ENCODE data around the gene FKTN. TPM values are rescaled to one million over a fixed set of nuclear protein-coding genes. Genes with fewer than 3 reads are reported as not detected.
"Not testable (repeated sequence)": the region's sequence is repeated elsewhere in the genome, so short reads cannot be mapped to it uniquely, and the experiment has no call there.

The FKTN gene
- total RNA-seq: 10 to 100 TPM; 11.0 to 11.1 TPM

DNA sequence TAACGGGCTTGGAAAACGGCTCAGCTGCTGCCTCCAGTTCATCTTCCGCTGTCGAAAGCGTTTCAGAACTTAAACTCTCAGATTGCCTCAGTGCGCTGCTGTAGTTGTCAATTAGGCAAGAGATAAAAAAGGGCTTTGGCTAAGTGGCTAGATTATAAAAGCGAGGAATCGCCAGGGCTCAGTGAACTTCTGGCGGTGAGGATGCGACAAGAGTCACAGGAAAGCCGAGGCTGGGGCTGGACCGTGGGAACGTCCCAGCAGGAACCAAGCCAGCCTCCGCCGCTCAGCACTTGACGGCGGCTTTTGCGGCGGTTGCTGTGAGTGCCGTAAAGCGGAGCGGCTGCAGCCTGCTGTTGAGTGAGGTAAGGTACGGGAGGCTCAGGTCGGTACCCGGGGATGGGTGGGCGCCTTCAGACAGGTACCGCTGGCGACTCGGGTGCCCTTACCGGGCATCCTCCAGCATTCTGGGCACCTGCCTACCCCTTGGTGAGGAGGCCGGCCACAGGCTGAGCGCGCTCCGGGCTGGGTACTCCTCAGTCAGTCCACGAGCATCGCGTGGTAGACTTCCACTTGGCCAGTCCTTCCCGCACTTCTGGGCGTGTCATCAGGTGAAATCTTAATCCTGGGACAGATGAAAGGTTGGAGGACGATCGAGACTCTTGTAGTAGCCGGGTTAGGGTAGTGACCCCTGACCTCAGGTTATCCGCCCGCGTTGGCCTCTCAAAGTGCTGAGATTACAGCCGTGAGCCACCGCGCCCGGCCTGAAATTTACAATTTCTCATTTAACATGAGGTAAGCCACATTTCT, at the start of gene FKTN:
FKTN (plus strand) TSS at position 328 of the 807 bp plus-strand sequence. CDS start 16,902 bp downstream, outside the sequence.
- Mint-ChIP-seq H3K27me3 (no peaks in the 10 kb centered on the region), H3K27ac (peak within 1 kb of the TSS; percentile 23), H3K4me1 (peaks cover 18% of the 10 kb centered on the region), H3K36me3 (ENCODE audit: low read depth) (peaks cover 17% of the 10 kb centered on the region), H3K9me3 (peaks cover 12% of the 10 kb centered on the region), H3K4me3 (peak within 1 kb of the TSS; percentile 88)
- ChIA-PET POLR2A (no interaction called here), CTCF (interaction anchor here (0.8 kb wide), 1 partner anchor 323 kb away, joined by 3 read pairs; no protein-coding TSS in a partner anchor)
- DNase-seq: peak; percentile 85

DNA sequence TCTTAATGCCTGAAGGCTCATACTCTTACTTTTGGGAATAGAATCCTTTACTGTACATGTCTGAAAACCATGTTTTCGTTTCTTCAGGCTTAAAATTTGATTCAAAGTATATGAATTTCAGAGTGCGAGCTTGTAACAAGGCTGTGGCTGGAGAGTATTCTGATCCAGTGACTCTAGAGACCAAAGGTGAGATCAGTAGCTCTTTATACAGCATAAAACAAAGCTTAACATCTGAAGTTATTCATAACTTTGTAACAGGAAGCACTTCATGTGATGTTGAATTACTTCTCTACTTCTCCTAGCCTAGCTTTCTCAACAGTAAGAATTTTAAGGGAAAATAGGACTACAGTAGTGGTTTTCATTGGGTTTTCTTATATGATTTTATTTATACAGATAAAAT, 49.4 kb upstream of the FKTN start:
- CTCF ChIA-PET: no interaction called here
- Mint-ChIP-seq H3K4me3 (no peak overlapping the region), H3K36me3 (ENCODE audit: low read depth) (peaks cover 2% of the 10 kb centered on the region), H3K4me1 (peaks cover 9% of the 10 kb centered on the region), H3K27me3 (no peaks in the 10 kb centered on the region), H3K27ac (no peak overlapping the region), H3K9me3 (no peaks in the 10 kb centered on the region)
- DNase-seq: no peak
- POLR2A ChIA-PET: no interaction called here

DNA sequence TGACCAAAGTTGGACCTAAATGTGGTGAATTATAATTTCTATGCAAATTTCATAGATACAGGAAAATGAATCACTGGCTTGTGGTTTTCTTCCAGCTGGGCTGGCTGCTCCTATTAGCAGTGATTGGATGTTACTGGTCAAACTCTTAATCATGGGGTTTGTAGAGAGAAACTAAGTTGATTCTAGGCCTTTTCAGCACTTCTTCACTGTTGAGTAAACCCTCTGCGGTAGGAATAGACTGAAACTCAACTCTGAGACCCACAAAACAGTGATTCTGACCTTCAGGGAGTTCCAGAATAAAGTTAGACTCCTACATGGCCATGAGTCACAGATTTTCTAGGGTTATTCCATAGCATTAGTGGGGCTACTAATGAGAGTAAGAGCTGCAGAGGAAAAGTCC, 47.9 kb upstream of the FKTN start:
- peaks cover 11% of the 10 kb centered on the region for H3K36me3 Mint-ChIP-seq (ENCODE audit: low read depth)
- ChIA-PET POLR2A (no interaction called here), CTCF (no interaction called here)
- peaks cover 5% of the 10 kb centered on the region for H3K4me1 Mint-ChIP-seq
- no peaks in the 10 kb centered on the region for H3K9me3 Mint-ChIP-seq
- no peak for DNase-seq
- no peak overlapping the region for H3K27ac Mint-ChIP-seq
- no peak overlapping the region for H3K4me3 Mint-ChIP-seq
- H3K27me3 Mint-ChIP-seq: no peaks in the 10 kb centered on the region

DNA sequence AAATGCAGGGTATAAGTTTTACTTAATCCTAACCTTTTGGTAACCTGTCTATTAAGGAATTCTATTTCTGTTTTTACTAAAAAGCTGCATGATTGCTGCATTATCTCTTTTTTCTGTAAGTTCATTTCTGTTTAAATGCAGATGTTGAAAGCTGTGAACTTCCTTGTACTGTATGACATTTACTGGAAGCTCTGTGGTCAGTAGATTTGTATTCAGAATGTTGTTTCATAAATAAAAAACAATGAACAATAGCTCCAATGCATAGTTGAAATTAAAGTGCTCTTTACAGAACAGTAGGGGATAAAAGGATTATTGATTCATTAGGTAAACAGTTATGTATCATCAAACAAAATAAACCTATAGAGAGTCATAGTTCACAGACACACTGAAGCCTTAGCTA, 46.5 kb upstream of the FKTN start:
- peaks cover 15% of the 10 kb centered on the region for H3K36me3 Mint-ChIP-seq (ENCODE audit: low read depth)
- no peak overlapping the region for H3K27ac Mint-ChIP-seq
- ChIA-PET CTCF (no interaction called here), POLR2A (interaction anchor here (0.6 kb wide), 2 partner anchors 13 to 128 kb away, joined by 3 read pairs; no protein-coding TSS in a partner anchor)
- no peaks in the 10 kb centered on the region for H3K9me3 Mint-ChIP-seq
- no peak for DNase-seq
- H3K4me3 Mint-ChIP-seq: no peak overlapping the region
- peaks cover 5% of the 10 kb centered on the region for H3K4me1 Mint-ChIP-seq
- H3K27me3 Mint-ChIP-seq: no peaks in the 10 kb centered on the region

DNA sequence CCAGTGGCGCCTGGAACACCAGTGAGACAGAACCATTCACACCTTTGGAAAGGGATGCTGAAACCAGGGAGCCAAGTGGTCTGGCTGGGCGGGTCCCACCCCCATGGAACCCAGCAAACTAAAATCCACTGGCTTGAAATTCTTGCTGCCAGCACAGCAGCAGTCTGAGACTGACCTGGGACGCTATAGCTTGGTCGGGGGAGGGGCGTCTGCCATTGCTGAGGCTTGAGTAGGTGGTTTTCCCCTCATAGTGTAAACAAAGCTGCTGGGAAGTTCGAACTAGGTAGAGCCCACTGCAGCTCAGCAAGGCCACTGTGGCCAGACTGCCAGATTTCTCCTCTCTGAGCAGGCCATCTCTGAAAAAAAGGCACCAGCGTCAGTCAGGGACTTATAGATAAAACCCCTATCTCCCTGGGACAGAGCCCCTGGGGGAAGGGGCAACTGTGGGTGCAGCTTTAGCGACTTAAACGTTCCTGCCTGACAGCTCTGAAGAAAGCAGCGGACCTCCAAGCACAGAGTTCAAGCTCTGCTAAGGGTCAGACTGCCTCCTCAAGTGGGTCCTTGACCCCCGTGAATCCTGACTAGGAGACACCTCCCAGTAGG, 42.0 kb upstream of the FKTN start:
- no peak for DNase-seq
- Mint-ChIP-seq H3K4me3 (no peak overlapping the region), H3K36me3 (ENCODE audit: low read depth) (peaks cover 15% of the 10 kb centered on the region), H3K9me3 (peaks cover 3% of the 10 kb centered on the region), H3K4me1 (no peaks in the 10 kb centered on the region), H3K27ac (no peak overlapping the region), H3K27me3 (no peaks in the 10 kb centered on the region)
- POLR2A ChIA-PET: no interaction called here
- CTCF ChIA-PET: no interaction called here

DNA sequence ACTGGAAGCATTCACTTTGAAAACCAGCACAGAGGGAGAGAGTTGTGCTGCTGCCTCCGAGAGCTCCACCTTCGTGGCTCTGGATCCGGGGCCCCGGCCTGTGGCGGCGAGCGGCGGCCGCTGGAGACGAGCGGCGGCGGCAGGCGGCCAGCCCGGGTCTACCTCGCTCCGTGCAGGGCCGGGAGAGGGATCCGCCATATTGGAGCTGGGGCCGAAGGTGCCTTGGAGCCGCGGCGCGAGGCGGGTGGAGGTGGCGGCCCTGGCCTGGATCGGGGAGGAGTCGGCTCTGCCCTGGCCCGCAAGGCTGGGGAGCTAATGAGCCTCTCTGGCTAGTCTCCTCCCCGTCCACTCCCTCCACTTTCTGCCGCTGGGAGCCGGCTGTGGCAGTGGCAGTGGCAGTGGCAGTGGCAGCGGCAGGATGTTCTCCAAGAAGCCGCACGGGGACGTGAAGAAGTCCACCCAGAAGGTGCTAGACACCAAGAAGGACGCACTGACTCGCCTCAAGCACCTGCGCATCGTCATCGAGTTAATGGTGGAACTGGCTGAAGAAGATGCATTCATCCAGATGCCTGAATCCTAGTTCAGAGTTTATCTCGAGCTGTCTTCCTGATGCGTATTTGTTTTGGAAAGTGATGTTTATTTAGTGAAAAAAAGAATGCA, 38.1 kb upstream of the FKTN start:
- POLR2A ChIA-PET; CTCF ChIA-PET; H3K27ac Mint-ChIP-seq; H3K4me3 Mint-ChIP-seq; H3K36me3 Mint-ChIP-seq (ENCODE audit: low read depth); H3K4me1 Mint-ChIP-seq; H3K27me3 Mint-ChIP-seq; H3K9me3 Mint-ChIP-seq: not testable (repeated sequence)
- DNase-seq: peak; percentile 25

DNA sequence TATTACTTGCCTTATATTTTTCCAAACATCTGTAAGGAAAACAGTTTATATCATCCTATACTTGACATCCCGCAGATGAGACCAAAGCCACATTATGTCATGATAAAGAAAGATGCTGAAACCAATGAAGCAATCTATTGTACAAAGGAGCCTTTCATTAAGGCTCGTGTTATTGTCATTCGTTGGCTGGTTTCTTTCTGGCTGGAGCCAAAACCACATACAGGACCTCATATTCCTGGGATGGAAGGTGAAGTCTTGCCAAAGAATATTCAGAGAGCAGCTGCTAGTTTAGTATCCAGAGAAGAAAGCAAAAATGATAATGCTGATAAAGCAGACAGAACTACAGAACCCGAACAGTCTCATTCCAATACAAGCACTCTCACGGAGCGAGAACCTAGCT, 36.9 kb upstream of the FKTN start:
- H3K9me3 Mint-ChIP-seq; H3K4me3 Mint-ChIP-seq; H3K36me3 Mint-ChIP-seq (ENCODE audit: low read depth): not testable (repeated sequence)

DNA sequence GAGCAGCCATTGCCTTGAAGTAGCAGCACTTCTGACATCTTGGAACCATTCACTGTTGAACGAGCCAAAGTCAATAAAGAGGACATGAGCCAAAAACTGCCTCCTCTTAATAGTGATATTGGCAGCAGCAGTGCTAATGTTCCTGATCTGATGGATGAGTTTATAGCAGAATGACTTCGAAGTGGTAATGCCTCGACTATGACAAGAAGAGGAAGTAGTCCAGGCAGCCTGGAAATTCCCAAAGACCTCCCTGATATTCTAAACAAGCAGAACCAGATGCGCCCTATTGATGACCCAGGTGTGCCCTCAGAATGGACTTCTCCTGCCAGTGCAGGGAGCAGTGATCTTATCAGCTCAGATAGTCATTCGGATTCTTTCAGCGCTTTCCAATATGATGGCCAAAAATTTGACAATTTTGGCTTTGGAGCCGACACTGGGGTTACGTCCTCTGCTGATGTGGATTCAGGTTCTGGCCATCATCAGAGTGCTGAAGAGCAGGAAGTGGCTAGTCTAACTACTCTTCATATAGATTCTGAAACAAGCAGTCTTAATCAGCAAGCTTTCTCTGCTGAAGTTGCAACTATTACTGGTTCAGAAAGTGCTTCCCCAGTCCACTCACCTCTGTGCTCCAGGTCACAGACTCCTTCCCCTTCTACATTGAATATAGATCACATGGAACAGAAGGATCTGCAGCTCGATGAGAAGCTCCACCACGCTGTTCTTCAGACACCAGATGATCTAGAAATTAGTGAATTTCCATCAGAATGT, 35.1 kb upstream of the FKTN start:
- DNase-seq; H3K27me3 Mint-ChIP-seq; H3K4me3 Mint-ChIP-seq; H3K27ac Mint-ChIP-seq; H3K36me3 Mint-ChIP-seq (ENCODE audit: low read depth); POLR2A ChIA-PET; H3K4me1 Mint-ChIP-seq; CTCF ChIA-PET; H3K9me3 Mint-ChIP-seq: not testable (repeated sequence)

More for the DNA sequence above, 36.9 kb upstream of the FKTN start:
- DNase-seq, CTCF ChIA-PET, H3K27me3 Mint-ChIP-seq, H3K4me1 Mint-ChIP-seq, H3K27ac Mint-ChIP-seq, POLR2A ChIA-PET: not testable (repeated sequence)

DNA sequence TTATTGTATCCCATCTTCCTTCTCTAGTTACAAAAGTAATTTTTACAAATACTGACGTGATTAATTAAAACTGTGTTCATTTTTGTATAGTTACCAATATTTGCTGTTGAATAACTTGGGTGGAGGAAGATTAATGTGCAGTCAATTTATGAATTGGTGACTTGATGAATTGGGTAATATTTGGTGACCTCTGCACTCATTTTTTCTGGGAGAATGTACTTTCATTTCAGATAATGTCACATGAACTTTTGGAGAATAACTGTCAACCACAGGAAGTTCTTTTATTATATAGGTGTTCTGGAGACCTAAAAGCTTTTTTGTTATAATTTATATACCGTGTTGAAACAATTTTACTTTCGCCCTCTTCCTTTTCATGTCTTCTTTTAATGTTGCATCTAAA, 26.4 kb upstream of the FKTN start:
- Mint-ChIP-seq H3K4me1 (peaks cover 11% of the 10 kb centered on the region), H3K36me3 (ENCODE audit: low read depth) (peaks cover 7% of the 10 kb centered on the region), H3K27ac (no peak overlapping the region), H3K27me3 (no peaks in the 10 kb centered on the region), H3K4me3 (no peak overlapping the region), H3K9me3 (peaks cover 6% of the 10 kb centered on the region)
- POLR2A ChIA-PET: no interaction called here
- no peak for DNase-seq
- CTCF ChIA-PET: no interaction called here

DNA sequence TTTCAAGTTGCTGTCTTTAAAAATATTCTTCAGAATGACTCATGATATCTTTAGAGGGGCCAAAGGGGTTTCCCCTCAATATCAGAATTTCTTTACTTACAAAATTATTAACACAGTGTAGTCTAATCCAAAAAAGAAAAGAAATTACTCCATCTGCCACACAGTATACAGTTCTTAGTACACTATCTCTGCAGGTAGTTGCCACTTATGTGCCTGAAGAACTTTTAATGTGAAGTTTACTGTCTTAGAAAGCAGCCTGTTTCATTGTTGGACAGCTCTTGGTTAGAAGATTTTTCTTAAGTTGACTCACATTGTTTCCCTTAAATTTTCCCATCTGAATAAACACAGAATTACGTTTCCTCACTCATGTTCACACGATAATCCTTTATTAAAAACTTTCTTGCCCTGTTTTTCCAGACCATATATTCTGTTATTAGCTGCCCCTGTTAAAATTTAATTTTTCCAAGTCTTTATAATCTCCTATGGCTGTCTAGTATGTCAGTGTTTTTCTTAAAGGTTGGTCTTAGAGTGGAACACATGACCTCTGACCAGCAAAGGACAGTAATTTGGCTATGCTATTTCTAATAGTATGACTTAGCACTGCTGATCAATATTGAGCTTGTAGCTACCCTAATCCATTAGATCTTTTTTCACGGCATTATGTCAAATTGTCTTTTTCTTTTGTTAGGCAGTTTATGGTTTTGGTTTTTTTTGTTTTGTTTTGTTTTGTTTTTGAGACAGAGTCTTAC, 21.8 kb upstream of the FKTN start:
- Mint-ChIP-seq H3K27me3 (no peaks in the 10 kb centered on the region), H3K9me3 (no peaks in the 10 kb centered on the region), H3K27ac (no peak overlapping the region), H3K36me3 (ENCODE audit: low read depth) (peaks cover 4% of the 10 kb centered on the region), H3K4me1 (peaks cover 11% of the 10 kb centered on the region), H3K4me3 (no peak overlapping the region)
- DNase-seq: no peak
- CTCF ChIA-PET: no interaction called here
- POLR2A ChIA-PET: no interaction called here

DNA sequence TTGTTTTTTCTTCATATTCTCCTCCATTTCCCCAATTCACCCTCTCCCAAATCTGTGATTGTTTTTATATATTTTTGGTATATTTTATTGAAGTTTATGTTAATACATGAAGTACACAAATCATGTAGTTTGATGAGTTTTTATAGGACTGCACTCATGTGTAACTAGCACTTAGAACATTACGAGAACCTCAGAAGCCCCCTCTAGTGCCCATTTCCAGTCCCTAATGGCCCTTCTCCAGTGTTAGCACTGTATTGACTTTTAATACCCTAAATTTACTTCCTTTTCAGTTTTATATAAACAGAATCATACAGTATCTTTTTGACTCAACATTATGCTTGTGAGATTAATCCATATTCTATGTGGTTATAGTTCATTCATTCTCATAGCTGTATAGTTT, 18.5 kb upstream of the FKTN start:
- ChIA-PET CTCF (no interaction called here), POLR2A (no interaction called here)
- Mint-ChIP-seq H3K4me3 (no peak overlapping the region), H3K27me3 (no peaks in the 10 kb centered on the region), H3K4me1 (peaks cover 5% of the 10 kb centered on the region), H3K27ac (no peak overlapping the region), H3K36me3 (ENCODE audit: low read depth) (peaks cover 11% of the 10 kb centered on the region), H3K9me3 (no peaks in the 10 kb centered on the region)
- DNase-seq: no peak

DNA sequence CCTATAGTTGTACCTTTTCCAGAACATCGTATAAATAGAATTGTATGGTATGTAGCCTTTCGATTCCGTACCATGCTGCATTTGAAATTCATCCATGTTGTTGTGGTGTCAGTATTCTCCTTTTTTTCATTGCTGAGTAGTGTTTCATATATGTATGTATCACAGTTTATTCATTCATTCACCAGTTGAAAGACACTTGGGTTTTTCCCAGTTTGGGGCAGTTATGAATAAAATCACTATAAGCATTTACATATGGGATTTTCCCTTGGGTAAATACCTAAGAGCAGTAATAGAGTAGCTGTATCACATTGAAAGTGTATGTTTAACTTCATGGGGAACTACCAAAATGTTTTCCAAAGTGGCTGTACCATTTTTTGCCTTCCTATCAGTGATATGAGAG, 16.1 kb upstream of the FKTN start:
- ChIA-PET POLR2A (no interaction called here), CTCF (no interaction called here)
- Mint-ChIP-seq H3K4me3 (no peak overlapping the region), H3K36me3 (ENCODE audit: low read depth) (peaks cover 9% of the 10 kb centered on the region), H3K27ac (no peak overlapping the region), H3K4me1 (peaks cover 2% of the 10 kb centered on the region), H3K9me3 (no peaks in the 10 kb centered on the region), H3K27me3 (no peaks in the 10 kb centered on the region)
- DNase-seq: no peak

DNA sequence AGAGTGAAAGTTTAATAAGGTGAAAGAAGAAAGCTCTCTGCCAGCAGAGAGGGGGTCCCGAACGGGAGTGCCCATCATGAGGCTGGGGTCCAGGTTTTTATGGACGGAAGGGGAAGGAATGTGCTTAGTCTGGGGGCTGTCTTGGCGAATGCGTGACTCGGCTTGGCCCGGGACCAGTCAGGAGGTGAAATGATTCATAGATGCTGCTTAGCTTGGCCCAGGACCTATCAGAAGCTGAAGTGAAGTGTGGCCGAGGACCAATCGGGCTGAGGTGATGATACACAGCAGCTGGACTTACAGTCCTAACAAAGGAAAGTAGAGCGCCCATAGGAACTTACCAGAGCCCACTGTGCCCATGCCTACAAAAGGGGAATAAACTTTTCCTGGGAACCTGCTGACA, 3.9 kb upstream of the FKTN start:
- H3K4me1 Mint-ChIP-seq: peaks cover 12% of the 10 kb centered on the region
- H3K9me3 Mint-ChIP-seq: no peaks in the 10 kb centered on the region
- ChIA-PET CTCF (no interaction called here), POLR2A (no interaction called here)
- no peak overlapping the region for H3K4me3 Mint-ChIP-seq
- DNase-seq: no peak
- no peaks in the 10 kb centered on the region for H3K36me3 Mint-ChIP-seq (ENCODE audit: low read depth)
- no peaks in the 10 kb centered on the region for H3K27me3 Mint-ChIP-seq
- no peak overlapping the region for H3K27ac Mint-ChIP-seq
